Islet of Langerhans (tissue), 1 donor: Measurements from ENCODE around the gene FUT6.

ENCODE experiments used
- FAIRE-seq: peaks from one replicate; lab custom pipeline; 2011; peaks lifted over from hg19 to GRCh38; lab: Jason Lieb, UNC

Gene FUT6

DNA sequence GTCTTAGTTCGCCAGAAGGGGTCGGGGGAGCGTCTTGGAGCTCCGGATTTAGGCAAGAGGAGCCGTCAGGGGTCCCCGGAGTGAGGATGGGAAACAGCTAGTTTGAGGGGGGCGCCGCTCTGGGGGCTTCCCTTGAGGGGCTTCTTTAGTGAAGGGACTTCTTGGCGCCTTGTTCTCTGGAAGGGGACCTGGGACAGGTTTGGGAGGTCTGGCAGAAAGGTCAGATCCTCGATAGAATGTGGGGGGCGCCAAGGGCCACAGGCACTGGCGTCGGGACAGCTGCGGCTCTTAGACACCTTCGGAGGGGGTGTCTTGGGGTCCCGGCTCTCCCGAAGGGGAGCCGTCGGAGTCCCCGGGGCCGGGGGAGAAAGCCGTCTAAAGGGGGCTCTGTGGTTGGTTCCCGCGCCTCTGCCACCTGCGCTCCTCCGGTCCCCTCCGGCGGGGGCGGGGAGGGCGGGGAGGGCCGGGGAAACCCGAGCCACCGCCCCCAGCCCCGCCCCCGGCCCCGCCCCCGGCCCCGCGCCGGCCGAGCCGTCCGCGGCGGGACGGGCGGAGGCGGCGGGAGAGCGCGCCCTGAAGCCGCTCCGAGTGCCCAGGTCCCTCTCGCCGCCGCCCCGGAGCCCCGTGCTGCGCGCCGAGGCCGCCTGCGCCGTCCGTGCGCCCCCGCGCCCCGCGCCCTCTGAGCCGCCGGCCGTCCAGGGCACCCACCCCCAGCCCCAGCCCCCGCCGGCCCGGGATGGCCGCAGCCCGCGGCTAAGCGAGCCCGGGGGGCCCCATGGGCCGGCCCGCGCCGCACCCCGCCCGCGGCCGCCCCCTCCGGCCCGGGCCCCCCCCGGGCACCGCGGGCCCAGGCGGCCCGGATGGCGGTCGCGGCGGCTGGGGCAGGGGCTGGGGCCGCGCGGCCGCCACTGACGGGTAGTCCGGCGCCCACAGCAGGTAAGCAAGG lies 34.7 kb downstream of the FUT6 start, which contains the start of gene NRTN:
Gene NRTN (plus strand): TSS at position 552 of the 946 bp plus-strand sequence. CDS start 19,099 bp downstream, outside the sequence.
- FAIRE-seq: no peak

DNA sequence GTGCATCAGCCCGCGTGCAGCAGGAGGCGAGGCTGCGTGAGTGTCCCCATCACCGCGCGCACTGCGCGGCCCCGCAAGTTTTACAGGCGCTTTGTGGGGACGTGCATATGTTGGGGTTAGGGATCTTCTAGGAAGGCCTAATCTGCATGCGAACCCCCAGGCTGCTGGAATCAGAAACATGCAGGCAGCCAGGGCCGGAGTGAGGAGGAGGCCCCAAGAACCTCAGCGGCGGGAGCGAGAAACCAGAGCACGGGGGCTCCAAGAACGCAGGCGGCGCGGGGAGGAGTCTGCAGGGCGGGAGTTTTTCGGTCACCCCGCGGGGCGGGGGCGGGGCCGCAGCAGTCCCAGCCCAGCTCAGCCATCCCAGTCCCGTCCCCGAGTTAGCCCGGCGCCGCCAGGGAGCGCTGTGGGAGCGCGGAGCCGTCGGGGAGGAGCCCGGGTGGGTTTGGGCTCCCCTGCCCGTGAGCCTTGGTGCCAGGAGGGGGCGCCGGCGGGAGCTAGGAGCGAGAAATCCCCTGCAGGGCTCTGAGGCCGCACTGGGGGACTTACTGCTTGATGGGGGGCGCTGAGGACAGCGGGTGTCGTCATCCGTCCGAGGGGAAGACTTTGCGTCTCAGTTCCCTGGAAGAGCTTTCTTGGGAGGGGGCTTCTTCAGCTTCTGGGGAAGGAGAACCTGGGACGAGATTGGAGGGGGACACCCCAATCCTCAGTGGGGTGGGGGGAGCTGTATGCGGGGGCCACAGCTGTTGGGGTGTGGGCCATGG lies 35.6 kb downstream of the FUT6 start:
- no peak for FAIRE-seq

DNA sequence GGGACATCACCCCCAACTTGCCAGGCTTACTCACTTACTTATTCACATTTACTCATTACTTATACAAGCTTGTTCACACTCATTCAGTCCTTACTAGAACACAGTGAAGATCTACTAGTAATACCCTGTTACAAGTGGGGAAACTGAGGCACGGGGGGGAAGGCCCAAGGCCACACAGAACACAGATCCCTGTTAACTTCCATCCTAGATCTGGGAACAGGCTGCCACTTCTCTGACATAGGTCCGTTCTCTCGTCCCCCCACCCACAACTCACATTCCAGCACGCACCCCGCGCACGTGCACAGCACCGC lies 36.1 kb downstream of the FUT6 start:
- FAIRE-seq: no peak

DNA sequence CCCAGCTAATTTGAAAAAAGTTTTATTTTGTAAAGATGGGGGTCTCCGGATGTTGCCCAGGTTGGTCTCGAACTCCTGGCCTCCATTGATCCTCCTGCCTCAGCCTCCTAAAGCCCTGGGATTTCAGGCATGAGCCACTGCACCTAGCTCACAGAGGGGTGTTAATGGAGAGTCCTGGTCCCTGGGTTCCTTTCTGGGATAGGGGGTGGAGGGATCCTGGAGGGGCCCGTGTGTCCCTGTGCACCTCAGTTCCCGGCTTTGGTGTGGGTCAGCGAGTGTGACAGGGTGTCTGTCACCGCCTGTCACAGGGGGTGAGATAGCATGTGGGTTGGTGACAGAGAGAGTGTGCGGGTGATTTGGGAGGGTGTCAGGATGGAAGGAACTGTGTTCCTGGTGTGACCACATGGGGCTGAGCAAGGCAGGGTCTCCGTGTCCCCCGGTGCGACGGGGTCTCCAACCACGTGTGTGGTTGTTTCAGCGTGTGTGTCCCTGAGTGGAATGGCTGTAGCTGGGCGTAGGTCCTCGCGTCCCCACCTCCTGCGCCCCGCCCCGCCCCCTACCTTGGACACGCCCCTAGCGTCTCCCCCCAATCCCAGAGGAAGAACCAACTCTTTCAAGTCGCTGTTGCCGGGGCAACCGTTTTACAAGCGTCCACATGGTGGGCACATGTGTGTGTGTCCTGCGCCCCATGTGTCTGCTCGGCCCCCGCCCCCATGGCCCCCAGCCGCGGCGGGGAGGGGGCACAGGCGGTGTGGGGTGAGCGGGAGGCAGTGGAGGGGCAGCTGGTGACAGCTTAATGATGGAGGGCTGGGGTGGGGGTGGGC lies 37.5 kb downstream of the FUT6 start:
- FAIRE-seq: no peak

DNA sequence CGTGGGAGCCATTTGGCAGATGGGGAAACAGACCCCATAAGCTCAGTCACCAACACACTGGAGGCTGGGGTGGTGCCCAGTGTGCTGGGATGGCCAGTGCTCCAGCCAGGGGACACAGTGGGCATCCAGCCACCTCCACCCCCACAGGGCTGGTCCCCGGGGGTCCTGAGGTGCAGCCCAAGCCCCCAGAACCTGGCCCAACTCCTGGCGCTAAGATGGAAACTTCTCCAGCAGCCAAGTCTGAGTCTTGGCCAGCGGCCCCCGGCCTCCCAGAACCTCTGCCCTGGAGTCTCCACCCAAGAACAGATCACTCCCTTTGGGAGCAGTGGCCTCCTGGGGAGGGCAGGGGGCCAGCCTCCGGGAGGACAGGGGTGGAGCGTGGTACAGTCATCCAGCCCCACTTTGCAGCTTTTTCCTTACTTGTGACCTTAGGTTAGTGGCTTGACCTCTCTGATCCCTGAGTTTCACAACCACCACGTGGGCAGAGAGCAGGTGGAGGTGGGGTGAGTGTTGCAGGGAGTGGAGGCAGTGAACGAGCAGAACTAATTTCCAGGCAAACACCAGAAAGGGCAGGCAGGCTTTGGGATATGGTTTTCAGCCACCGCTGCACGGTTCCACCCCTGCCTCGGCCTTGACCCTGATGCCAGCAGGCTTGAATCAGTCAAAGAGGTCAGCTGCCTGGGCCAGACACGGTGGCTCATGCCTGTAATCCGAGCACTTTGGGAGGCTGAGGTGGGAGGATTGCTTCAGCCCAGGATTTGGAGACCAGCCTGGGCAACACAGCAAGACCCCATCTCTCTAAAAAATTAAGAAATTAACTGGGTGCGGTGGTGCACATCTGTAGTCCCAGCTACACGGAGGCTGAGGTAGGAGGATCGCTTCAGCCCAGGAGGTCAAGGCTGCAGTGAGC lies 38.9 kb downstream of the FUT6 start:
- FAIRE-seq: no peak

DNA sequence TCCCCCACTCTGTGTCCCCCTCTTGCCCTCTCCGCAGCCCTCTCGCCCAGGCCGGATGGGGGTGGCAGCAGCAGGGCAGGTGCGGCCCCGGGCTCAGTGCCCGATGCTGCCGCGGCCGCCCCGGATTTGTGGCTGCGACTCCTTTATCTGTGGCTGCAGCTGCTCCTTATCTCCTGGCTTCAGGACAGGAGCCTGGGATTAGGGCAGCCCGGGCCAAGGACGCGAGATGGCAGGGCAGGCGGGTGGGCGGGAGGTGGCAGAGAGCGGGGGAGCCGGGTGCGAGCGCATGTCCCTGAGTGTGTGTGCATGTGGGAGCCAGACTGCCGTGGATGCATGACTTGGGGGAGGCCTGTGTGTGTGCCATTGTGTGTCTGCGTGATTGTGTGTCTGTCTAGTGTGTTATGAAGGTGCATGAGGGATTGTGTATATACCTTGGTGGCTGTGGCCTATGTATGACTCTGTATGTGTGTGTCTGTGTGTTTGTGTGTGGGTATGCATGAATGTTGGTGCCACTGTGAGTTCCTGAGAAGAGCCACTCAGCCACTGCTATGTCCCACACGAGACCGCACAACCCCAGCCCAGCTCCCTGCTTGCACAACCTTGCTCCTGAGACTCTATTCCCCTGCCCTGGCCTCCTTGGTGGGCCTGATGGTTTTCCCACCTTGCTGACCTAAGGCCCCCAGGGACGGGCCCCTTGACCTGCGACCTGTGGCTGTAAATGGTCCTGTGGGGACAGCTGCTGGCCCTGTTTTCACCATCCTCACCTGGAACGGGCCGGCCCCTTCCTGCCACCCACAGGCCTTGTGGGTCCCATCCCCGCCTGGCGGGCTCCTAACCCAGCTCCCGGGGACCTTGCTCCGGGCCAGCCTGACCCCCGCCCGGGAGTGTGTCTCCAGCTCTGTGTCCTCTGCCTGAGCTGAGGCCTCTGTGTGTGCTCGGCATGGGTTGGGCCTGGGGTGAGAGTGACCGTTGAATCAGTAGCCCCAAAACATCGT lies 40.0 kb downstream of the FUT6 start:
- FAIRE-seq: no peak

DNA sequence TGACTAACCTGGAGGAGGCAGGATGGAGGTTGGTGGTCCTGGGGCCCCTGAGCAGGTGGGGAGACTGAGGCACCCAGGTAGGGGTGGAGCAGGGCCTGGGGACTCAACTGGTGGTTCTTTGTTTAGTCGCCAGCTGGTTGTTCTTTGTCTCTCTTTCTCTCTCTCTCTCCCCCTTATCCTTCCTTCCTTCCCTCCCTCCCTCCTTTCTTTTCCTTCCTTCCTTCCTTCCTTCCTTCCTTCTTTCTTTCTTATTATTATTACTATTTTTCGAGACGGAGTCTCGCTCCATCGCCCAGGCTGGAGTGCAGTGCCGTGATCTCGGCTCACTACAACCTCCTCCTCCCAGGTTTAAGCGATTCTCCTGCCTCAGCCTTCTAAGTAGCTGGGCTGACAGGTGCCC lies 41.3 kb downstream of the FUT6 start:
- no peak for FAIRE-seq

DNA sequence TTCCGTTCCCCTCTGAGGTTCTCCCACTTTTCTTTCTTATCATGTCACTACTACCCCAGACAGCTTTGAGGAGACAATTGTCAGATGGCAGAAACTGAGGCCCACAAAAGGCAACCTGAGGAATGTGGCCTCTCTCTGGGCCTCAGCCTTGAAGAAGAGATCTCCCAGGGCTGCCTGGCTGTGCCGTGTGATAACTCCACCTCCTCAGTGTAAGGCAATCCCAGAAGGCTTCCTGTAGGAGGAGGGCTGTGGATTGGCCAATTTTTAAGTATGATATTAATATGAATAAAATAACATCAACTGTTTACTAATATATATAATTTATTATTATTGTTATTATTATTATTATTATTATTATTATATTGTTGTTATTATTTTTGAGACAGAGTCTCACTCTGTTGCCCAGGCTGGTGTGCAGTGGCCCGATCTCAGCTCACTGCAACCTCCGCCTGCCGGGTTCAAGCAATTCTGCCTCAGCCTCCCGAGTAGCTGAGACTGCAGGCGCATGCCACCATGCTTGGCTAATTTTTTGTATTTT lies 44.1 kb downstream of the FUT6 start:
- FAIRE-seq: no peak

DNA sequence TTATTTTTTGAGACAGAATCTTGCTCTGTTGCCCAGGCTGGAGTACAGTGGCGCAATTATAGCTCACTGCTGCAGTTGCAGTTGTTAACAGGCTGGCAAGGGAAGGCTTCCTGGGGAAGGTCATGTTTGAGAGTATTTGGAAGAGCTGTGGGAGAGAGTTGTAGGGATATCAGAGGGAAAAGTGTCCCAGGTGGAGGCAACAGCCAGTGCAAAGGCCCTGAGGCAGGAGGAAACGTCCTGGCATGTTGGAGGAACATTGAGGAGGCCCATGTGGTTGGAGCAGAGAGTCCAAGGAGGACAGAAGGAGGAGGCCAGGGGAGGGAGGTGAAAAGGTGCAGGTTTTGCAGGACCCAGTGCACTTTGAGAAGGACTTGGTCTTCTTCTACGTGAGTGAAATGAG lies 46.3 kb downstream of the FUT6 start:
- no peak for FAIRE-seq

DNA sequence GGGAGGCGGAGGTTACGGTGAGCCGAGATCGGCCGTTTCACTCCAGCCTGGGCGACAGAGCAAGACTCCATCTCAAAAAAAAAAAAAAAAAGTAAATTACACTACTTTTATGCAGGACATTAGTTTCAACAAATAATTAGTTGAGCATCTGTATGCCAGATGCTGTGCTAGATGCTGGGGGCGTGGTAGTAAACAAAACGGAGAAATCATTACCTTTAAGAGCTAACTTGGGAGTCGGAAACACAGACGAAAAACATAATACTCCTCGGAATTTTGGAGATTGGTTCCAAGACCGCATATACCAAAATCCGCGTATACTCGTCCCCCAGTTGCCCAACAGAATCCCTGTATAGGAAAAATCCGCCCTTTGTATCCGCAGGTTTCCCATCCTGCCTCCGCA lies 47.3 kb downstream of the FUT6 start:
- FAIRE-seq: no peak

DNA sequence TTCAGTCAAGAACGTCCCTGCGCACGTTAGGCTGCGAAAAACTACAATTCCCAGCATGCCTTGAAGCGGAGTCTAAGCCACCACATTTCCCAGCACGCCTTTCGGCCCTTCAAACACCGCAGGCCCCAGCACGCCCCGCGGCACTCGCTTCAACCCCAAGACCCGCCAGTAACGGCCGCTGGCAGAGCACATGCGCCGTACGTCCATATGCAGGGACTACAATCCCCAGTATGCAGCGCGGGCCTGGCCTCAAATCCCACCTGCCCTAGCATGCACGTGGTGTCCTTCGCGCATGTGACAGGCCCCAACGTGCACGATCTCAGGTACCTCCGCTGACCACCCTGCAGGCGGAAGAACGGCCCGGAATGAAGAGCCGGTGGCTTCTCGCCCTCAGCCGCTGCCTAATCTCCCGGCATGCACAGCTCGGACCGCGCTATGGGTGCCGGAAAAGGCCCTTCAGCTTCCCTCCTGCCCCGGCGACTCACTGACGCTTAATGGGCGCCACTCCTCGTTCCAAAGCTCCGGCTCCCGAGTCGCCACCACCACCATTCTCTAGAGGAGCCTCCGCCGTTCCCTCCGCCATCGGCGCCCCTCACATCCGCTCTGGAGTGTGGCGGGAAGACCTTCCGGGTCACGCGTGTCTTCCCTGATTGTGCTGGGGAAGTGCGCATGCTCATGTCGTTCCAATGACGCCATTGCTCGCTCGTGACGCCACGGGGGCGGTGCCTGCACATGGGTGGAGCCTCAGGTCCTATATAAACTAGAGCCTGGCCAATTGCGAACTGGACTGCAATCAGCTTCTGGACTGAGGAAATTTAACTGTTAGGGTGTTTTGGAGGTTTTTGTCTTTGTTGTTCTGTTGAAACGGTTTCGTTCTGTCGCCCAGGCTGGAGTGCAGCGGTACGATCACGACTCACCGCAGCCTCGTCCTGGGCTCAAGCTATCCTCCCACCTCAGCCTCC lies 48.7 kb downstream of the FUT6 start, which contains the start of gene DUS3L:
Gene DUS3L (minus strand): TSS at position 605 of the 962 bp plus-strand sequence. CDS start 22 bp downstream, at position 583.
- peak; percentile 86 for FAIRE-seq

DNA sequence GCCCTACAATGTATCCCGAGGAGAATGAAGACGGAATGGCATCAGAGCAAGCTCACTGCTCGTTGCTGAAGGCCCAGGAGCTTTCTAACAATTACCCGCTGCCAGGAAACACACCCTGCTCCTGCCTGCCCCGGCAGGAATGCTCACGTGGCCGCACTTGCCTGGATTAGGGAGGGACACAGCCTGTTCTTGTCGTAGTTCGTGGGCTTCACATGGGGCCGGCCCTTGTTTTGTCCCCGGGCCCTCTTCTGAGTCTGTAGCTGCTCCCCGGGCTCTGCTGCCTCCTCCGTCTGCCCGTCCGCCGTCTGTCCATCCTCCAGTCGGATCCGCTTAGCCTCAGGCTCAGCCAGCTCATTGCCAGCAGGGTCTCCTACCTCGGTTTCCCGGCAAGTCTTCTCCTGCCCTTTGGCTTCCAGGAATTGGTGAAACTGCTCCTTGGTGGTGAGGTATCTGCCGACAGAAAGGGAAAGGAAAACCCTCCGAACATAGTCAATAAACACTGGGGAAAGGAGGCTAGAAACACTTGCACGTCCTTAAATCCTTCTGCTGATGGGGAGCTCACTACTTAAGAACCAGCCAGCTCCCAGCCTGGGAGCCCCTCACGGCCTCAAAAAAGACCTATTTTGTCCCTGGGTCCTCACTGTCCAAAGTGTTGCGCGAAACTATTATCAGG lies 49.5 kb downstream of the FUT6 start:
- no peak for FAIRE-seq

DNA sequence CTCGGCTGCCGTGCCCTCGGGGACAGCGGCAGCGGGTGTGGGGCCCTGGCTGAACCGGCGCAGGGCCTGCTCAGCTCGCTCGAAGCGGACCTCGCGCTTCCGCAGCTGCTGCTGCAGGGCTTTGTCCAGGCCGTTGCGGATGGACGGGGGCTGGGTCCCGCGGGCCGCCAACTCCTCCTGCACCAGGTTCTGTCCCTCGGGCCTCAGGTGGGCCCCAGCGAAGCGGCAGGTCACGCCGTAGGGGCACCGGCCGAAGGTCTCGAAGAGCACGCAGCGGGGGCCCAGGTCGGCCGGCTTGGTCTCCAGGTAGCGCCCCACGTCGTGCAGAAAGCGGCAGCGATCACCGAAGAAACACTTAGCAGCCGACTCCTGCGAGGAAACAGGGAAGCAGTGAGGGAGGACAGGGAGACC lies 50.1 kb downstream of the FUT6 start:
- no peak for FAIRE-seq

DNA sequence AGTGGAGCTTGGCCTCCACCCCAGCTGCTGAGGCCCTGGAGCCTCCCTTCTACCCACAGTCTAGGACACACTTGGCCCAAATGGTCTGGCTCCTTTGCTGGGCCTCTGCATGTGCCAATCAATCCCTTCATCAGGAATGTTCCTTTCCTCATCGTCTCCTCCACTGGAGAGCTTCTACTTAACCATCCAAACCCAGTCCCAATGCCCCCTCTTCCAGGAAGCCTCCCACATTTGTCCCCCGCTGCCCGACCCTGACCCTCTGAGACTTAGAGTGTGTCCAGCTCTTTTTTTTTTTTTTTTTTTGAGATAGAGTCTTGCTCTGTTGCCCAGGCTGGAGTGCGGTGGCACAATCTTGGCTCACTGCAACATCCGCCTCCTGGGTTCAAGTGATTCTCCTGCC lies 51.1 kb downstream of the FUT6 start:
- no peak for FAIRE-seq

DNA sequence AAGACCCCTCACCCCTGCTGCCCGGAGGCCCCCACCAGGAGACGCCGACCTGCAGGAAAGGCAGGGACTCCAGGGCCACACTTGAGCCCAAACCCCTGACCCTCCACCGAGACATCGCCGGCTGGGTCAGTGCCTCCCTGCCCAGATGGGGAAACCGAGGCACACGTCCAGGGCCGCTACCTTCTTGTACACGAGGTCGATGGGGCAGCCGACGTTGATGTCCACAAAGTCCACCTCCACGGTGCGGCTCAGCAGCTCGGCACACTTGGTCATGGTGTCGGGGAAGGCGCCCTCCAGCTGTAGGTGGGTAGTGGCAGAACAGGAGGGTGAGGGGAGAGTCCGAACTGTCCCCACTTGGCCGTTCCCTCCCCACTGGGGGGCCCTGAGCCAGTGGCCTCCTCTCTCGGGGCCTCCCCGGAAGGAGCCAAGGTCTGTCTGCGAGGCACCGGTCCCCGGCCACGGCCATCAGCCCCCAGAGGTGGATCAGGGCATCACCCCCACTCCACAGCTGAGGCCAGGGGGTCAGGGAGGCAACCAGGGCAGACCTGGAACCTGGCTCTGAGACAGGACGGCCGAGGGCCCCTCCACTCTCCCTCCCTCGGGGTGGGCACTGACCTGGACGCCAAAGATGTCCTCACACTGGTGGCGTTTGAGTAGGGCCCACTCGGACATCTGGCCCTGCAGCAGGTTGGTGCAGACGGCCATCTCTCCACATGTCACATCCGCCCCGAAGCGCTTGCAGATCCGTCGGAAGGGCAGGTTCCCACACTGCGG lies 51.9 kb downstream of the FUT6 start:
- no peak for FAIRE-seq

DNA sequence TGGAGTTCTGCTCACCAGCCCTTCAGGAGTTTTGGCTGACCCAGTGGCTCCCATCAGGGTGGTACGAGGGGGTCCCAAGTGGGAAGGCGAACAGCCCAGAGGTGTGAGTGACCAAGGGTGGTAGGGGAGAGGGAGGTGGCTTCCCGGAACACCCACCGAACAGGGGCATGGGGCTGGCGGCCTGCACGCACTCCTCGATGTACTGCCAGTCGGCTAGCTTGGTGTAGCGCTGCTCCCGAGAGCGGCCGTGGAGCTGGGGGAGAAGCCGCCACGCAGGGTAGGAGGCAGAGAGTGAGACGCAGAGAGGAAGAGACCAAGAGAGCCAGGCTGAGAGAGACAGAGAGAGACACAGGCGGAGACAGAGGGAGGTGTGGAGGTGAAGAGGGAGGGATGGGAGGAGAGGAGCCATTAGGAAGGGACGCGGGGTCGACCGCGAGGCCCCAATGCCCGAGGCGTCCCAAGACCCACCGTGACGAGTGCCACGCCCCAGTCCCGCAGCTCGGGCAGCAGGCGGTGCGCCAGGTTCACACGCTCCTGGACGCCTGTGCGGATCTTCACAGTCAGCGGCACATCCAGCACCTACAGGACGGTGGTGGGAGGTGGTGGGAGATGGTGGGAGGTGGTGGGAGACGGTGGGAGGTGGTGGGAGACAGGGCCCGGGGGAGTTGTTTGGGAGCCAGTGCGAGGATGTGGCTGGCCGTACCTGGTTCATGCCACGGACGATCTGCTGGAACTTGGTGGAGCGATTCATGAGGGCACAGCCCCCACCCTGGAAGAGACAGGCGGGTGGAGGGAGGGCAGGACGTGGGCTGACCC lies 52.7 kb downstream of the FUT6 start:
- no peak for FAIRE-seq
